GM19395 (cell line): Measurements from ENCODE around the gene NBPF11.
"Not testable (repeated sequence)": the region's sequence is repeated elsewhere in the genome, so short reads cannot be mapped to it uniquely, and the experiment has no call there.

Source experiments
- ATAC-seq: cut with Tn5 transposase; IDR thresholded peaks from one replicate; pipeline ENCODE4 v1.9.1; 2021; ENCODE audit warnings: mild to moderate bottlenecking, moderate library complexity; ENCODE audit not compliant: unreplicated experiment

The NBPF11 gene

DNA sequence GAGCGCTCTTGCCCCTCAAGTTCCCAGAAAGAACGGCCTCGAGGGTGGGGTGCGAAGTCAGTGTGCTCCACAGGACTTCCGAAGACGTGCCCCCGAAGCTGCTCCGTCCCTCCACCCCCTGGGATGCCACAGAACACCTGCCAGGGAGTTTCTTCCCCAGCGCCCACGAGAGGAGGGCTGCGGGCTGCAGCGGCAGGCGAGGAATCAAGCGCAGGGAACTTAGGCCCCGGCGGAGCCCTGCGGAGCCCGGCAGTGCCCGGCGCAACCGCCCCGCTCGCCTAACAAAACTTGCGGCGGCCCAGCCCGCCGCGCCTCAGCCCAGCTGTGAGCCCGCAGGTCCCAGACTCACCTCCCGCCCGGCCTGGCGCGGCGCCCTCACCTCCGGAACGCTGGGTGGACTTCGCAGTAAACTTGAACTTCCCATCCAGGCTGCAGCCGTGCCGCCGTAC, 686 bp downstream of the NBPF11 start:
- ATAC-seq: peak; percentile 19

DNA sequence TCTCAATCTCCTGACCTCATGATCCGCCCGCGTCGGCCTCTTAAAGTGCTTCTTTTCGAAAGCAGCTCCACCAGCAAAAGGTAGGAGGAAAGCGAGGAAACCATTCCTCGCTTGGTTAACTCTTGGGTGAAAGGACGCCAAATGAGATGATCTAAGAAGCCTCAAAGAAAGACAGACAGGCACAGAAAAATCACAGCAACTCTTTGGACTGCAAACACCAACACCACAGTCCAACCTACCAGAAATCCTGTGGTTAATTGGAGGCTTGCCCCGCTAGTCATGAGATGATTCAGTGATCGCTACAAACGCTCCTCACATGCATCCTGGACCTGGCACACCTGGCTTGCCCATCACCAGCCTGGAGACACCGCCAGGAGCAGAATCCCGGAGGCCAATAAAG, 1.1 kb downstream of the NBPF11 start:
- ATAC-seq: not testable (repeated sequence)

DNA sequence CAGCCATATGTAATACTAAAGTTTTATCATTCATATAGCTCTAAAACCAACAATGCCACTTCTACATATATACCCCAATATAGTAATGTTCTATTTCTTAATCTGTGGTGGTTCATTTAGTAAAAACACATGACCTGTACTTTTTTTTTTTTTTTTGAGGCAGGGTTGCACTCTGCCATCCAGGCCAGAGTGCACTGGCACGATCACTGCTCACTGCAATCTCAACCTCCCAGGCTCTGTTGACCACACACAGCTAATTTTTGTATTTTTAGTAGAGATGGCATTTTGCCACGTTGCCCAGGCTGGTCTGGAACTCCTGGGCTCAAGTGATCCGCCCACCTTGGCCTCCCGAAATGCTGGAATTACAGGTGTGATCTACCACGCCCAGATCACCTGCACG, 2.1 kb downstream of the NBPF11 start:
- not testable (repeated sequence) for ATAC-seq

- ATAC-seq: not testable (repeated sequence)
Measured at GRCh38 chr1:148149050-148149815, 2.8 kb downstream of the NBPF11 start.

- ATAC-seq: not testable (repeated sequence)
Measured at GRCh38 chr1:148147052-148147838, 4.8 kb downstream of the NBPF11 start.

- not testable (repeated sequence) for ATAC-seq
Measured at GRCh38 chr1:148146191-148146997, 5.7 kb downstream of the NBPF11 start.

DNA sequence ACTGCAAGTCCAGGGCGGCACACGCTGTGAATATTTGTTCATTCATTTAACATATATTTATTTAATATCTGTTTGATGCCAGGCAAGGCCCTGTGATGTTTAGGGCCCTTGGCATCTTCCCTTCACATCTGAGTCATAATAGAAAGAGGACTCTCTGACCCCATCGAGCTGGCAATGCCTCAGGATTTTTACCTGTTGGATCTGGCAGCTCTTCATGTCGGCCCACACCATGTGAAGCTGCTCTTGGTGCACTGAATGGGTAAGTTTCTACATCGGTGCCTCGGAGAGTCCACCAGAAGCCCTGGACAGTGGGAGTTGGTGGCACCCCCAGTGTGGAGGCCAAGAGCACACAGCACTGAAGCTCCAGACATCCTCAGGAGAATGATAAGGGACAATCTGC, 8.9 kb downstream of the NBPF11 start:
- ATAC-seq: not testable (repeated sequence)

- not testable (repeated sequence) for ATAC-seq
Measured at GRCh38 chr1:148141936-148142335, 10.1 kb downstream of the NBPF11 start.

DNA sequence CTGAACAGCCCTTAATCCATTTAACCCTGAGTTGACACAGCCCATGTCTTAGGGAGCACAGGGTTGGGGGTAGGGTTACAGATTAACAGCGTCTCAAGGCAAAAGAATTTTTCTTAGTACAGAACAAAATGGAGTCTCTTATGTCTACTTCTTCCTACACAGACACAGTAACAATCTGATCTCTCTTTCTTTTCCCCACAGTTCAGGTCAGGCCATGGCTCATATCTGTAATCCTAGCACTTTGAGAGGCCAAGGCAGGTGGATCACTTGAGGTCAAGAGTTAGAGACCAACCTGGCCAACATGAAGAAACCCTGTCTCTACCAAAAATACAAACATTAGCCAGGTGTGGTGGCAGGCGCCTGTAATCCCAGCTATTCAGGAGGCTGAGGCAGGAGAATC, 13.5 kb downstream of the NBPF11 start:
- not testable (repeated sequence) for ATAC-seq

DNA sequence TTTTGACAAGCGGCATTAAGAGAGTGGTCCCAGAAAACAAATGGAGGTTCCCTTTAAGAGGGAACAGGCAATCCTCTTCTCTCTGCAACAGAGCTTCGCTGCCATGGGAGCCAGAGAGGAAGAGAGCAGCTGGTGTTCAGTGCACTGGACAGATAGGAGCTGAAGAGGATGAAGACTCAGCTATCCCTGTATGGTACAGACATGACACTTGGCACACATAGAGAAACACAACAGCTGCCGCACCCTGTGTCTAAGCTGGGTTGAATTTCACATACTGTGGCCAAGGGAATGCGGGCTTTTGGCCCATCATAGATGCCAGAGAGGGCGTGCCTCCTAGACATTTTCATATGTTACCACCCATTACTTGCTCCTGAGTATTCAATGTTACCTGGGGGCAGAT, 29.7 kb downstream of the NBPF11 start:
- not testable (repeated sequence) for ATAC-seq

DNA sequence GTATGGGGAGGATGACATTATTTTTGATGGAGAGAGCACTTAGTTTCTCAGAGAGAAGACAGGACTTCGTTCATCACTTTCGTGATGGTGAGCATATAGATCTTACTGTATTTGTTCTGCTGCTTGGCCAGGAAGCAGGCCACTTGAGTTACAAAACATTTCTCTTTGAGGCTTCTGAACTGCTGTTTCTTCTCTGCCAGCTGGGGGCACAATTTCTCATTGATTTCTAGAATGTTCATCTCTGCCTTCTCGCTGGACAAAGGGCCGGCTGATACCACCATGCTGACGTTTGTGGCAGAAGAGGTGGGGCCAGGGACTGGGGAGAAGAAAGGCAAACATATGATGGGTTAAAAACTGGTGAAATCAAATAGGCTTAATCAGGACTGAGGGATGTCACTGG, 31.7 kb downstream of the NBPF11 start:
- not testable (repeated sequence) for ATAC-seq

- not testable (repeated sequence) for ATAC-seq
Measured at GRCh38 chr1:148095732-148096131, 56.3 kb downstream of the NBPF11 start.

GRCh38 chr1:148086196-148086595, 65.9 kb downstream of the NBPF11 start:
- ATAC-seq: not testable (repeated sequence)

DNA sequence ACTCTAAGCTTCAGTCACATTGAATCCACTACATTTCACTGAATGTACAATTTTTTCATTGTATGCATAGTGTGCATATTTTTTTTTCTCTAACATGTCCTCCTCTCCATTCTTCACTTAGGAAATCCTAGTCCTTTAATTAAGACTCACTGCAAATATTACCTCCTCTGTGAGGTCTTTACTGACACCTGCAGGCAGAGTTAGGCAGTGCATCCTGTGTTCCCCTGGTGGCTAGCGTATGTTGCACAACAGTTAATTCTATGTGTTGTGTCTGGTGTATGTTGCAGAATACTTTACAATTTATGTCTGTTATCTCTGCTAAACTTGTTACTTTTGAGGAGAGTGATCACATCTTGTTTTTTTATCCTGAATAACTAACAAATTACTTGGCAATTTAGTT, 70.9 kb downstream of the NBPF11 start:
- ATAC-seq: not testable (repeated sequence)

- ATAC-seq: not testable (repeated sequence)
Measured at GRCh38 chr1:148078632-148079519, 73.2 kb downstream of the NBPF11 start.

DNA sequence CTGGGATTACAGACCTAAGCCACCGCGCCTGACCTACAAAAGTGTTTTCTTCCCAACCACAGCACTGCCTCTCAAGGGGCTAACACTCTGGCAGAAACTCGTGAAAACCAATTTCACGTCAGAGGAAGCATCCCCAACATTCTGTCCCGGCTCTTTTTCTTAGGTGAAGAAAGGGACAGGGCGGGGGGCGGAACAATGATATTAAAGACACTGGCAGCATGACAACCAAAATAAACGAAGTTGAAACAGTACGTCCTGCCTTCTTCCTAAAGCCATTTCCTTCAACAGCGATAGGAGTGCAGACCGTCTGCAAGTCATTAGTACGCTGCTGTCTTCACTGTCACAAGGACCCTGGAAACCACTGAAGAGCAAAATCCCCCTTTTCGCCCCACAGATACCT, 74.0 kb downstream of the NBPF11 start:
- not testable (repeated sequence) for ATAC-seq

- ATAC-seq: not testable (repeated sequence)
Measured at GRCh38 chr1:148077458-148077857, 74.6 kb downstream of the NBPF11 start.

GRCh38 chr1:148073392-148073791, 78.7 kb downstream of the NBPF11 start:
- ATAC-seq: not testable (repeated sequence)

DNA sequence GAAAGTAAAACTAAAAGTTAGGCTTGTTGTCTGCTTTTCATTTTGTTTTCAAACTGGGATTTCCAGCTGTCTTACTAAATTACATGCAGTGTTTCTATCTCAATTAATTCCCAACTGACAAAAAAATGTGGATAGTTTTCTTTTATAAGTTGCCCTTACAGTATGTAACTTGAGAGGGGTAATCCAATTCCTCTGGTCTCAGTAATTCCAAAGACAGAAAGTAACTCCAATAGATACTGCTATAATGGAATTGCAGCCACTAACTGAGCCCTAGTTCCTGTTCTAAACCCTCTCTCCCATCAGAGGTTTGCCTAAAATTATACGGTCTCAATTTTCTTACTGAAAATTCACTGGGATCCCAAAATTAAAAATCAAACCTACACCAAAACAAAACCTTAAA, 83.5 kb downstream of the NBPF11 start:
- not testable (repeated sequence) for ATAC-seq

DNA sequence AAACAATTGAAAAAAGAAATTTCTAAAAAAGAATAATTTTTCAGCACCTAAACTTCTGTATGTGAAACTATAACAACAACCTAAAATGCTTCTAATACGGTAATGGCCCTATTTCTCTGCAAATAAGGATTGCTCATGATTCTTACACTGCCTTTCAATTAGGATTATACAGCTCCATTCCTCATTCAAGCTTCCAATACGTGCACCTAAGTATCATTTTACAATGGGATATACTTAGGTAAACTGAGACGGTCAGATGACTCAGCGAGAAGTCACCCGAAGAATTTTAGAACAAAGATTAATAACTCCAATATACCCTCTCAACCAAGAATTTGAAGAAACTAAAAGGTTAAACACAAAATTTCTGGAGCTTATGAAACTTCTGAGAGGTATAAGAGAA, 83.9 kb downstream of the NBPF11 start:
- ATAC-seq: not testable (repeated sequence)
